SJCRH30 (cell line): Measurements from ENCODE around the gene CHMP3. TPM values are rescaled to one million over a fixed set of nuclear protein-coding genes. Genes with fewer than 3 reads are reported as not detected.
"Not testable (repeated sequence)": the region's sequence is repeated elsewhere in the genome, so short reads cannot be mapped to it uniquely, and the experiment has no call there.

Source experiments
- DNase-seq, 2 experiments: peaks; one replicate each; pipeline ENCODE4 v3.0.0-alpha.2; 2015 to 2020
- H3K27ac ChIP-seq: fragments of 250-450 bp; sonication (Bioruptor Pico); 2 replicates; pipeline ENCODE4 v1.5.1; 2020; ENCODE audit warnings: mild to moderate bottlenecking, moderate library complexity
- H3K27me3 ChIP-seq: fragments of 250-450 bp; sonication (Bioruptor Pico); 2 replicates; pipeline ENCODE4 v1.5.1; 2020; ENCODE audit warnings: mild to moderate bottlenecking, moderate library complexity
- H3K36me3 ChIP-seq: fragments of 250-450 bp; sonication (Bioruptor Pico); 2 replicates; pipeline ENCODE4 v1.5.1; 2020; ENCODE audit warnings: mild to moderate bottlenecking, moderate library complexity
- H3K4me1 ChIP-seq: fragments of 250-450 bp; sonication (Bioruptor Pico); 2 replicates; pipeline ENCODE4 v1.5.1; 2020; ENCODE audit warnings: mild to moderate bottlenecking, moderate library complexity
- H3K4me3 ChIP-seq: fragments of 250-450 bp; sonication (Bioruptor Pico); 2 replicates; pipeline ENCODE4 v1.5.1; 2020; ENCODE audit warnings: mild to moderate bottlenecking, moderate library complexity
- H3K9me3 ChIP-seq: fragments of 250-450 bp; sonication (Bioruptor Pico); replicated peaks from 2 replicates; pipeline ENCODE4 v1.5.1; 2020; ENCODE audit warnings: mild to moderate bottlenecking, moderate library complexity
- total RNA-seq: library from RNA; depleted of rRNA; stranded (reverse); fragments of >200 nt; shearing (Covaris generic); gene quantifications from 2 replicates; pipeline ENCODE4 v1.2.3, GENCODE V29; 2014

CHMP3 gene
- total RNA-seq, 1 experiment from 2014 or later: 66.9 TPM

DNA sequence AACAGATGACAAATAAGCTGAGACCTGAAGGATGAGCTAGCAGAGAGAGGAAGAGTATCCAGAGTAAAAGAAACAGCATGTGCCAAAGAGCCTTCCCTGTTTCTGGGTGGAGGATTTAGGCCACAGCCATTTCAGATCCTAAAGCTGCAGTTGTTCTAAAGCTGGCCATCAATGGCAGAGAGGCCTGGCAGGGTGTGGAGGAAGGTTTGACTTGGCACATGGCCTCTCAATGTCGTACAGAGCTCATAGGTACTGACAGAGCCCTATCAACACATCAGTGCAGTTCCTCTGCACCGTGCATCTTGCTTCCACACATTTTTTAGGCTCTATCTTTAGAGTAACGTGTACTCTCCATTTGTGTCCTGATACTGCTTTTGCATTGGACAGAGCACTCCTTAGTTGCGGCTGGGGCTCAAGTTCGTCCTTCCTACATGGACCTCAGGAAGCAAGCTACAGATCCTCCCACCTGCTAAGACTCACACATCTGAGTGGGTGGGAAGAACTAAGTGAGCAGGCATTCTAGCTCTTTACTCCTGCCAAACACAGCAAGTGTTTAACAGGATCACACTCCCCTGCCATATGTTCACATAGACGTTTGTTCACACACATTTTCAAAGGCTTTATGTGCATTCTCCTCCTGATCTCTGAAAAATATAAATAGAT, 3.0 kb upstream of the CHMP3 start:
- Histone ChIP-seq H3K27ac (no peak overlapping the region), H3K9me3 (no peaks in the 10 kb centered on the region), H3K36me3 (no peaks in the 10 kb centered on the region), H3K4me3 (no peak overlapping the region), H3K4me1 (no peaks in the 10 kb centered on the region; the same call in 1 of the 2 replicates), H3K27me3 (no peaks in the 10 kb centered on the region)
- no peak for DNase-seq

DNA sequence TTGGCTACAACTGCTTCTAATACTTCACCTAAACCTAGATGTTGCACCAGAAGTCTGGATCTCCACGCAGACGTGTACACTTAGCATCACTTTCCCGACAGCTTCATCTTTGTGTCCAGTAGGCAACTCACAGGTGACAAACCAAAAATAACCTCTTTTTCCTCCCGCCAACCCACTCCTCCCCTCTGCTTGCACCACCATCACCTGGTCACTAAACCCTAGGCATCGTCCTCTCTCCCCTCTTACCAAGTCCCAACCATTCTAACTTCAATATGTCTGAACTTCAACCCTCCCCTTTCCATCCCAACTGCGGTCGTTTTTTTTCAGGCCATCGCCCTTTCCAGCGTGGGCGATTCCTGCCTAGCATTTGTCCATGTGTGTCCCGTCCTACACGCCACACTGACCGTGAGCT, 413 bp upstream of the CHMP3 start:
- Histone ChIP-seq H3K9me3 (no peaks in the 10 kb centered on the region), H3K27me3 (no peaks in the 10 kb centered on the region), H3K4me1 (no peaks in the 10 kb centered on the region; the same call in 1 of the 2 replicates), H3K36me3 (no peaks in the 10 kb centered on the region), H3K27ac (peak overlapping the region; percentile 99), H3K4me3 (peak overlapping the region; percentile 90)
- no peak for DNase-seq

GRCh38 chr2:86562485-86562921, 740 bp downstream of the CHMP3 start:
- DNase-seq: no peak
- no peaks in the 10 kb centered on the region for H3K36me3 ChIP-seq
- no peaks in the 10 kb centered on the region for H3K27me3 ChIP-seq
- peak overlapping the region; percentile 90 for H3K4me3 ChIP-seq
- H3K27ac ChIP-seq: peak overlapping the region; percentile 99
- no peaks in the 10 kb centered on the region for H3K9me3 ChIP-seq
- no peaks in the 10 kb centered on the region; the same call in 1 of the 2 replicates for H3K4me1 ChIP-seq

DNA sequence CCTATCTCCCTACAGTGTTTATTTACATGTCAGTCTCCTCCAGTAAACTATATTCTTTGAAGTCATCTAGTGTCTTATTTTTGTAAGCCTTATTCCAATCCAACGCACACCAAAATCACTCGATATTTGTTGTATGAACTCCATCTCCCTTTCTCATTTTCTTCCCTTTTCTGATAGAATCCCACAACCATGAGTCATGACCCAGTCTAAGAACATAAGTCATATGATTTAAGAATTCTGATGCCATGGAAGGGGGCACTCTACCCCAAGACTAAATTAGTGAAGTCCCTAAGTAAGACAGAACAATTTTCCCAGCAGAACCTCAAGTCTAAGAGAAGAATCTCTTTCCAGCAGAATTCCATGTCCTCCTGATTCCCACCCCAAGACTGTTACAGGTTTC, 5.4 kb downstream of the CHMP3 start:
- Histone ChIP-seq H3K4me3 (no peak overlapping the region), H3K9me3 (peaks cover 3% of the 10 kb centered on the region; the same call in 1 of the 2 replicates), H3K27me3 (no peaks in the 10 kb centered on the region), H3K27ac (no peak overlapping the region), H3K4me1 (no peaks in the 10 kb centered on the region), H3K36me3 (peaks cover 13% of the 10 kb centered on the region)
- DNase-seq: no peak

DNA sequence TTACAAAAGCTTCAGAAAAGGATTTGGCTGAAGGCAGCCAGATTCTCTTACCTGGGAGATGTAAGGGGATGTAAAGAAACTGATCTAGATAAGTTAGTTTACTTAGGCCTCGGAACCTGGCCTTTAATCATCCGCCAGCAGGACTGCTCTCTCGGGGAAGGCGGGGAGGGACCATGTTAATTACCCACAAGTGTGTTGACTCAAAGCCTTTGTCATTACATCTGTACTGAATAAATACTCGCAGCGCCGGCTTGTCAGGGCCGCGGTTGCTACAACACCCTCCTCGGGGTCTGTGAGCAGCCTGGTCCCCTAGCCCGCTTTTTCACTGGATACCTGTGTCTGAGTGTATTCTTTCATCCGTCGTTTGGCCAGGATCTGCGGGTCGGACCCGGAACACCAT, 6.7 kb downstream of the CHMP3 start:
- DNase-seq: no peak
- H3K27ac ChIP-seq: no peak overlapping the region
- H3K4me1 ChIP-seq: no peaks in the 10 kb centered on the region
- H3K27me3 ChIP-seq: no peaks in the 10 kb centered on the region
- H3K4me3 ChIP-seq: no peak overlapping the region
- peaks cover 3% of the 10 kb centered on the region; the same call in 1 of the 2 replicates for H3K9me3 ChIP-seq
- peaks cover 13% of the 10 kb centered on the region for H3K36me3 ChIP-seq

GRCh38 chr2:86552889-86553288, 10.4 kb downstream of the CHMP3 start:
- peaks cover 8% of the 10 kb centered on the region for H3K9me3 ChIP-seq

GRCh38 chr2:86549963-86550725, 13.1 kb downstream of the CHMP3 start:
- not testable (repeated sequence) for H3K4me1 ChIP-seq, H3K27me3 ChIP-seq, H3K4me3 ChIP-seq, DNase-seq, H3K27ac ChIP-seq, H3K9me3 ChIP-seq
- H3K36me3 ChIP-seq: peaks cover 34% of the 10 kb centered on the region

More at GRCh38 chr2:86552889-86553288, 10.4 kb downstream of the CHMP3 start:
- no peaks in the 10 kb centered on the region for H3K4me1 ChIP-seq
- DNase-seq: no peak
- peaks cover 22% of the 10 kb centered on the region for H3K36me3 ChIP-seq
- no peaks in the 10 kb centered on the region for H3K27me3 ChIP-seq
- no peak overlapping the region for H3K4me3 ChIP-seq
- no peak overlapping the region for H3K27ac ChIP-seq

DNA sequence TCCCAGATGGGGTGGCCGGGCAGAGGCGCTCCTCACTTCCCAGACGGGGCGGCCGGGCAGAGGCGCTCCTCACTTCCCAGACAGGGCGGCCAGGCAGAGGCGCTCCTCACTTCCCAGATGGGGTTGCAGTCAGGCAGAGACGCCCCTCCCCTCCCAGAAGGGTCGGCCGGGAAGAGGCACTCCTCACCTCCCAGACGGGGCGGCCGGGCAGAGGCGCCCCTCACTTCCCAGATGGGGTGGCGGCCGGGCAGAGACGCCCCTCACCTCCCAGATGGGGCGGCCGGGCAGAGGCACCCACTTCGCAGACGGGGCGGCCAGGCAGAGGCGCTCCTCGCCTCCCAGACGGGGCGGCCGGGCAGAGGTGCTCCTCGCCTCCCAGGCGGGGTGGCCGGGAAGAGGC, 13.8 kb downstream of the CHMP3 start:
- H3K36me3 ChIP-seq: peaks cover 33% of the 10 kb centered on the region
- not testable (repeated sequence) for H3K4me3 ChIP-seq, H3K27me3 ChIP-seq, H3K9me3 ChIP-seq, H3K27ac ChIP-seq, DNase-seq, H3K4me1 ChIP-seq

DNA sequence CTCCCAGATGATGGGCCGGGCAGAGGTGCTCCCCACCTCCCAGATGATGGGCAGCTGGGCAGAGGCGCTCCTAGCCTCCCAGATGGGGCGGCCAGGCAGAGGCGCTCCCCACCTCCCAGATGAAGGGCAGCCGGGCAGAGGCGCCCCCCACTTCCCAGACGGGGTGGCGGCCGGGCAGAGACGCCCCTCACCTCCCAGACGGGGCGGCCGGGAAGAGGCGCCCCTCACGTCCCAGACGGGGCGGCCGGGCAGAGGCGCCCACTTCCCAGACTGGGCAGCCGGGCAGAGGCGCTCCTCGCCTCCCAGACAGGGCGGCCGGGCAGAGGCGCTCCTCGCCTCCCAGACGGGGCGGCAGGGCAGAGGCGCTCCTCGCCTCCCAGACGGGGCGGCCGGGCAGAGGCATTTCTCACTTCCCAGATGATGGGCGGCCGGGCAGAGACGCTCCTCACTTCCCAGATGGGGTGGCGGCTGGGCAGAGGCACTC, 14.3 kb downstream of the CHMP3 start:
- not testable (repeated sequence) for H3K27ac ChIP-seq, H3K9me3 ChIP-seq, DNase-seq, H3K4me3 ChIP-seq, H3K4me1 ChIP-seq, H3K27me3 ChIP-seq
- H3K36me3 ChIP-seq: peaks cover 28% of the 10 kb centered on the region

DNA sequence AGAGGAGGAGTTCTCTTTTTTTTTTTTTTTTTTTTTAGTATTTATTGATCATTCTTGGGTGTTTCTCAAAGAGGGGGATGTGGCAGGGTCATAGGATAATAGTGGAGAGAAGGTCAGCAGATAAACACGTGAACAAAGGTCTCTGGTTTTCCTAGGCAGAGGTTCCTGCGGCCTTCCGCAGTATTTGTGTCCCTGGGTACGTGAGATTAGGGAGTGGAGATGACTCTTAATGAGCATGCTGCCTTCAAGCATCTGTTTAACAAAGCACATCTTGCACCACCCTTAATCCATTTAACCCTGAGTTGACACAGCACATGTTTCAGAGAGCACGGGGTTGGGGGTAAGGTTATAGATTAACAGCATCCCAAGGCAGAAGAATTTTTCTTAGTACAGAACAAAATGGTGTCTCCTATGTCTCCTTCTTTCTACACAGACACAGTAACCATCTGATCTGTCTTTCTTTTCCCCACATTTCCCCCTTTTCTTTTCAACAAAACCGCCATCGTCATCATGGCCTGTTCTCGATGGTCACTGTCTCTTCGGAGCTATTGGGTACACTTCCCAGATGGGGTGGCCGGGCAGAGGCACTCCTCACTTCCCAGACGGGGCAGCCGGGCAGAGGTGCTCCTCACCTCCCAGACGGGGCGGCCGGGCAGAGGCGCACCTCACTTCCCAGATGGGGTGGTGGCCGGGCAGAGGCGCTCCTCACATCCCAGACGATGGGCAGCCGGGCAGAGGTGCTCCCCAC, 14.9 kb downstream of the CHMP3 start:
- H3K27ac ChIP-seq, H3K27me3 ChIP-seq, H3K4me3 ChIP-seq, DNase-seq, H3K4me1 ChIP-seq, H3K9me3 ChIP-seq: not testable (repeated sequence)
- H3K36me3 ChIP-seq: peaks cover 23% of the 10 kb centered on the region

- DNase-seq, H3K27me3 ChIP-seq, H3K4me1 ChIP-seq, H3K27ac ChIP-seq, H3K9me3 ChIP-seq, H3K4me3 ChIP-seq: not testable (repeated sequence)
- H3K36me3 ChIP-seq: peaks cover 20% of the 10 kb centered on the region
These were observed 17.8 kb downstream of the CHMP3 start for GRCh38 chr2:86545296-86545924.

GRCh38 chr2:86544278-86545099, 18.8 kb downstream of the CHMP3 start:
- not testable (repeated sequence) for H3K27me3 ChIP-seq, H3K4me3 ChIP-seq, H3K4me1 ChIP-seq, H3K9me3 ChIP-seq, DNase-seq, H3K27ac ChIP-seq
- peaks cover 20% of the 10 kb centered on the region for H3K36me3 ChIP-seq

DNA sequence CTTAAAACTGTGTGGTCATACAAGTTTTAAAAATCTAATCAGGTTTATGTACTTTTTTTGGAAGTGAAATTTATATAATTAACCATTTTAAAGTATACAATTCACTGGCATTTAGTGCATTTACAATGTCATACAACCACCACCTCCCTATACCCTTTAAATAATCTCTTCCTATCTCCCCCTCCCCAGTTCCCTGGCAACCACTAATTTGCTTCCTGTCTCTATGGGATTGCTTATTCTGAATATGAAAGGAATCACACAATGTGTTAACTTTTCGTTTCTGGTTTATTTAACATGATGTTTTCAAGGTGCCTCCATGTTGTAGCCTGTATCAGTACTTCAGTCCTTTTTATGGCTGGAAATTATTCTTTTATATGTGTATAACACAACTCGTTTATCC, 19.4 kb downstream of the CHMP3 start:
- no peak overlapping the region for H3K27ac ChIP-seq
- no peaks in the 10 kb centered on the region for H3K4me1 ChIP-seq
- H3K4me3 ChIP-seq: no peak overlapping the region
- peaks cover 19% of the 10 kb centered on the region for H3K36me3 ChIP-seq
- DNase-seq: no peak
- no peaks in the 10 kb centered on the region; the same call in 1 of the 2 replicates for H3K9me3 ChIP-seq
- H3K27me3 ChIP-seq: no peaks in the 10 kb centered on the region

DNA sequence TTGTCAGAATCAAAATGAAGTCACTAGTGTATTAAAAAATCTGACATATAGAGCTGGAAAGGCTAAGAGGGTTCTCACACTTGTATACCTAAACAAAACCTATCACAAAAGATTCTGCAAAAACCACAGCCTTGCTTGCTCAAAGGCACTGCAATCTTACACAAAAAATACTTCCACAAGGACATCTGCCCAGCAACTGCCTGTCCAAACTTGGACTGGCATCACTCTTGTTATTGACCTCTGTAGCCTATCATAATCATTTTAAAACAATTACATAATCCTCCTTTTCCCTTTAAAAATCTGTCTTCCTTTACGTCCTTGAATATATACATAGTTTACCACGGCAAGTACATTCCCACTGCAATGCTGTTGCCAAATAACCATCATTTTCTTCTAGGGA, 19.9 kb downstream of the CHMP3 start:
- Histone ChIP-seq H3K4me3 (no peak overlapping the region), H3K27ac (no peak overlapping the region), H3K27me3 (no peaks in the 10 kb centered on the region), H3K9me3 (no peaks in the 10 kb centered on the region; the same call in 1 of the 2 replicates), H3K4me1 (no peaks in the 10 kb centered on the region), H3K36me3 (peaks cover 18% of the 10 kb centered on the region)
- no peak for DNase-seq
